ENCODE results near the gene SAA2. TPM values are rescaled to one million over a fixed set of nuclear protein-coding genes. Genes with fewer than 3 reads are reported as not detected.
A peak's percentile ranks its signal among the peaks of the same experiment; 100 is the strongest.

Gene SAA2
- total RNA-seq, 4 donors from 2014 or later, result 12.6 TPM; not detected in 3

DNA sequence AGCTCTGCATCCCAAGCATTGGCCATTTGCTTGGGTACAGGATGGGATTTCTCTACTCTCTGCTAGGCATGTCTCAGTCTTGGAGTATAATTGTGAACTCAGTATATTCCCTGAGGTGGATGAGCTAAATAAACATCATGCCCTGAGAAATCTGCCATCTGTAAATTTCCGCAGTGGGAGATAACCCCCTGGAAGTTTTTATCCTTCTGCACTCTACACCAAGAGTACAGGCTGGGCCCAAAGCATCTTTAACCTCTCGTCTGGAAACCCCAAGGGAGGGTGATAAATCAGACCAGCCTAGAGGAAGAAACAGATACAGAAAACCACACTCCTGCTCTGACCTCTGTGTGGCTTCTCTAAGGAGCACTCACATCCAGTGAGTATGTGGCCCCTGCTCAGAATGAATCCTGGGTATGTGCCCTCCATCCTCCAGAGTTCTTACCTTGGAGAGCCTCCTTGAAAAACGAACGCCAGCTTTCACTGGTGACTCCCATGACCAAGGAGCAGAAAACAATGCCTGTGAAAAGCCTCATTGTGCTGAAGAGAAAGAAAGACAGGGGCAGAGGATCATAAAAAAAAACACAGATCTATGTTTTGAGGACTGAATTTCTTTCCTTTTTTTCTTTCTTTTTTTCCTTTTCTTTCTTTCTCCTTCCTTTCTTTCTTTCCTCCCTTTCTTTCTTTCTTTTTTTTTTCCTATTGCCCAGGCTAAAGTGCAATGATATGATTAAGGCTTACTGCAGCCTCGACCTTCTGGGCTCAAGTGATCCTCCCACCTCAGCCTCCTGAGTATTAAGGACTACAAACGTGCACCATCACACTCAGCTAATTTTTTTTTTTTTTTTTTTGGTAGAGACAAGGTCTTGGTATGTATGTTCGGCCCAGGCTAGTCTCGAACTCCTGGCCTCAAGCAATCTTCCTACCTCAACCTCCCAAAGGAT lies 12.8 kb downstream of the SAA2 start:
- TF ChIP-seq, protein P1, sequence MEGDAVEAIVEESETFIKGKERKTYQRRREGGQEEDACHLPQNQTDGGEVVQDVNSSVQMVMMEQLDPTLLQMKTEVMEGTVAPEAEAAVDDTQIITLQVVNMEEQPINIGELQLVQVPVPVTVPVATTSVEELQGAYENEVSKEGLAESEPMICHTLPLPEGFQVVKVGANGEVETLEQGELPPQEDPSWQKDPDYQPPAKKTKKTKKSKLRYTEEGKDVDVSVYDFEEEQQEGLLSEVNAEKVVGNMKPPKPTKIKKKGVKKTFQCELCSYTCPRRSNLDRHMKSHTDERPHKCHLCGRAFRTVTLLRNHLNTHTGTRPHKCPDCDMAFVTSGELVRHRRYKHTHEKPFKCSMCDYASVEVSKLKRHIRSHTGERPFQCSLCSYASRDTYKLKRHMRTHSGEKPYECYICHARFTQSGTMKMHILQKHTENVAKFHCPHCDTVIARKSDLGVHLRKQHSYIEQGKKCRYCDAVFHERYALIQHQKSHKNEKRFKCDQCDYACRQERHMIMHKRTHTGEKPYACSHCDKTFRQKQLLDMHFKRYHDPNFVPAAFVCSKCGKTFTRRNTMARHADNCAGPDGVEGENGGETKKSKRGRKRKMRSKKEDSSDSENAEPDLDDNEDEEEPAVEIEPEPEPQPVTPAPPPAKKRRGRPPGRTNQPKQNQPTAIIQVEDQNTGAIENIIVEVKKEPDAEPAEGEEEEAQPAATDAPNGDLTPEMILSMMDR (IDR thresholded peaks at IDR 0.05), result no peak
- TF ChIP-seq EP300 (IDR thresholded peaks at IDR 0.05) (no peak), POLR2A (IDR thresholded peaks at IDR 0.05) (no peak)
- H3K36me3 ChIP-seq, result no peaks in the 10 kb centered on the region
- DNase-seq (ENCODE audit: low spot score in 2 of 2), result no peak
- H3K4me3 ChIP-seq, result no peak overlapping the region
- H3K27ac ChIP-seq, result no peak overlapping the region
- H3K27me3 ChIP-seq, result no peaks in the 10 kb centered on the region
- no peaks in the 10 kb centered on the region for H3K4me1 ChIP-seq
- H3K9me3 ChIP-seq, result no peaks in the 10 kb centered on the region
- WGBS, 2 donors, result 57% methylated on average over 8 of the region's 8 CpGs

DNA sequence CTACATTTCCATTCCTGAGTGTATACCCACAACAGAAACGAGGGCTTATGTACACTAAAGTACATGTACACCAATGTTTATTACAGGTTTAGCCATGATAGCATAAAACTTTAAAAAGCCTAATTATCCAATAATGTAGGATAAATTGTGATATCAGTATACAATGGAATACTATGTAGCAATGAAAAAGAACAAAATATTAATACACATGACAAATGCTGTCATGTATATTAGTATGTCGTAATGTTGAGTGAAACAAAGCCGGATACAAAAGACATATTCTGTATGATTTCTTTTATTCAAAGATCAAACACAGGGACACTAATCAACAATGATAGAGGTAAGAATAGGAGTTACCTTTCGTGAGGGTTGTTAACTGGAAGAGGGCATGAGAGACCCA lies 14.6 kb downstream of the SAA2 start:
- H3K9me3 ChIP-seq, result no peaks in the 10 kb centered on the region
- H3K27me3 ChIP-seq, result no peaks in the 10 kb centered on the region
- H3K4me3 ChIP-seq, result no peak overlapping the region
- no peaks in the 10 kb centered on the region for H3K36me3 ChIP-seq
- TF ChIP-seq, protein P1 (IDR thresholded peaks at IDR 0.05), result no peak
- no peaks in the 10 kb centered on the region for H3K4me1 ChIP-seq
- 88 to 93% methylated on average over 4 of the region's 4 CpGs for WGBS, 2 donors
- DNase-seq (ENCODE audit: low spot score in 2 of 2), result no peak
- no peak overlapping the region for H3K27ac ChIP-seq

DNA sequence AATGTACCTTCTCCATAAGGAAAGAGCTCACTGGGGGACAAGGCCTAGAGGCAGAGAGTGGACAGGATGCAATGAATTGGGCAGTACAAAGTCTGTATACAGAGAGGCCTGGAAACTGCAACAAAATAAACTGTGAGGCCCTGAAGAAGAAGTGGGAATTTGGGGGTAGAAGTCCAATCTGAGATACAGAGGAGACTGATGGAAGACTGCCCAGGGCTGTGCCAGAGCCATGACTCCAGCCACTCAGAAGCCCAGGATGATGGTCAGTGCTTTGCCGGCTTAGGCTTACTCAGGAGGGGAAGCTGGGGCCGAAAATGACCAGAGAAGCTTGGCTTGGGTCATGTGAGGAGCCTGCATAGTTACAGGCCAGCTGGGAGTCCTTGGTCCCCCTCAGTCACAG lies 17.6 kb downstream of the SAA2 start:
- TF ChIP-seq, protein P1 (IDR thresholded peaks at IDR 0.05), result no peak
- TF ChIP-seq POLR2A (IDR thresholded peaks at IDR 0.05), result no peak
- no peak for TF ChIP-seq EP300 (IDR thresholded peaks at IDR 0.05)
- WGBS, 2 donors, result 68 to 81% methylated on average over 2 of the region's 2 CpGs

DNA sequence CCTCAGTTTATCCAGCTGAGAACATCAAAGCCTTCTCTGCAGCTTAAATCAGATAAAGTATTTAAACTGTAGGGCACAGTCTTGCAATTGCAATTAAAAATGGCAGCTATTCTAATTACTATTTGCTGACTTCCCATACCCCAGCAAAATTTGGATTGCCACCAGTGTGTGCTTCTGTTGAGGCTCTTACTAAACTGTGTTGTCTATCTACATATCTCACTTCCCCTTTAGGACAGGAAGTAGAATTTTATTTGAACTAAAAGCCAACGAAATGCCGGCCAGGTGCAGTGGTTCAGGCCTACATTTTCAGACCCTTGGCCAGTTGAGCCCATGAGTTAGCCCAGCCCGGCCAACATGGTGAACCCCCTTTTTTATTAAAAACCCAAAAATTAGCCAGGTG lies 19.0 kb downstream of the SAA2 start:
- H3K4me1 ChIP-seq, result no peaks in the 10 kb centered on the region
- TF ChIP-seq EP300 (IDR thresholded peaks at IDR 0.05) (no peak), POLR2A (IDR thresholded peaks at IDR 0.05) (no peak)
- TF ChIP-seq, protein P1 (IDR thresholded peaks at IDR 0.05), result no peak
- H3K27me3 ChIP-seq, result no peaks in the 10 kb centered on the region
- H3K4me3 ChIP-seq, result no peak overlapping the region
- H3K9me3 ChIP-seq, result peaks cover 0 to 4% (median 0%) of the 10 kb centered on the region in 4 donors
- H3K36me3 ChIP-seq, result no peaks in the 10 kb centered on the region
- H3K27ac ChIP-seq, result peak overlapping the region in 1 of 4 donors; percentile 26
- no peak for DNase-seq (ENCODE audit: low spot score in 2 of 2)
- 64 to 73% methylated on average over 2 to 3 of the region's 3 CpGs for WGBS, 2 donors

More for the DNA sequence above, 17.6 kb downstream of the SAA2 start:
- DNase-seq (ENCODE audit: low spot score in 2 of 2), result no peak
- H3K9me3 ChIP-seq, result no peaks in the 10 kb centered on the region
- no peaks in the 10 kb centered on the region for H3K4me1 ChIP-seq
- no peak overlapping the region for H3K27ac ChIP-seq
- no peak overlapping the region for H3K4me3 ChIP-seq
- no peaks in the 10 kb centered on the region for H3K36me3 ChIP-seq
- no peaks in the 10 kb centered on the region for H3K27me3 ChIP-seq

DNA sequence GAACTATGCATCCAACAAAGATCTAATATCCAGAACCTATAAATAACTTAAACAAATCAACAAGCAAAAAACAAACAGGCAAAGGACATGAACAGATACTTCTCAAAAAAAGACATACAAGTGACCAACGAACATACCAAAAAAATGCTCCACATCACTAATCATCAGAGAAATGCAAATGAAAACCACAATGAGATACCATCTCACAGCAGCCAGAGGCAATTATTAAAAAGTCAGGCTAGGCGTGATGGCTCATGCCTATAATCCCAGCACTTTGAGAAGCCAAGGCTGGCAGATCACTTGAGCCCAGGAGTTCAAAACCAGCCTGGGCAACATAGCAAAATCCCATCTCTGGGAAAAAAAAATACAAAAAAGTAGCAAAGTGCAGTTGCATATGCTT lies 22.6 kb downstream of the SAA2 start:
- no peaks in the 10 kb centered on the region for H3K36me3 ChIP-seq
- no peak overlapping the region for H3K27ac ChIP-seq
- peaks cover 0 to 4% (median 0%) of the 10 kb centered on the region in 4 donors for H3K9me3 ChIP-seq
- no peaks in the 10 kb centered on the region for H3K27me3 ChIP-seq
- TF ChIP-seq, protein P1 (IDR thresholded peaks at IDR 0.05), result no peak
- TF ChIP-seq EP300 (IDR thresholded peaks at IDR 0.05), result no peak
- no peak for TF ChIP-seq POLR2A (IDR thresholded peaks at IDR 0.05)
- no peak overlapping the region for H3K4me3 ChIP-seq
- H3K4me1 ChIP-seq, result no peaks in the 10 kb centered on the region
- 75 to 76% methylated on average over 2 of the region's 2 CpGs for WGBS, 2 donors
- DNase-seq (ENCODE audit: low spot score in 2 of 2), result no peak

All from tibial nerve (tissue), 4 donors.